Upper lobe of right lung (tissue), 1 donor: ENCODE results near the gene FHIT. TPM values are rescaled to one million over a fixed set of nuclear protein-coding genes. Genes with fewer than 3 reads are reported as not detected.

ENCODE experiments used
- ATAC-seq: fragments of 200-7000 bp; cut with Tn5 transposase; one replicate; pipeline ENCODE4 v1.9.1; 2020; ENCODE audit warnings: mild to moderate bottlenecking, moderate library complexity
- DNase-seq: peaks from one replicate; pipeline ENCODE4 v3.0.0-alpha.2; 2020
- H3K27ac ChIP-seq: fragments of 200-600 bp; one replicate; pipeline ENCODE4 v1.8.0; 2022
- H3K27me3 ChIP-seq: fragments of 200-600 bp; one replicate; pipeline ENCODE4 v1.8.0; 2022; ENCODE audit warnings: mild to moderate bottlenecking
- H3K36me3 ChIP-seq: fragments of 200-600 bp; one replicate; pipeline ENCODE4 v1.8.0; 2022
- H3K4me1 ChIP-seq: fragments of 200-600 bp; one replicate; pipeline ENCODE4 v1.8.0; 2022
- H3K4me3 ChIP-seq: fragments of 200-600 bp; one replicate; pipeline ENCODE4 v1.8.0; 2022; ENCODE audit warnings: mild to moderate bottlenecking
- H3K9me3 ChIP-seq: fragments of 200-600 bp; one replicate; pipeline ENCODE4 v1.8.0; 2022
- CTCF ChIP-seq: fragments of 200-600 bp; IDR thresholded peaks from one replicate; pipeline ENCODE4 v1.8.0; 2022; ENCODE audit warnings: antibody characterized with exemption
- intact Hi-C: fragments of 100-400 bp; cut with DNase I; formaldehyde crosslinking; loops from one replicate; pipeline ENCODE4 v1.11.0; 2022
- total RNA-seq: library from RNA; stranded (reverse); fragmentation: NEBNext Ultra II Directional; extraction: Animal tissue kit (Norgen Biotek cat#: 25700); gene quantifications from one replicate; pipeline ENCODE4 v1.2.1, GENCODE V29; 2021
- donor health status: DM: no; HTN: yes; CAD: no; lungs with severe emphysema.

The FHIT gene
- total RNA-seq, 1 donor from 2014 or later: 9.6 TPM

- no peak for TF ChIP-seq CTCF
- H3K9me3 ChIP-seq: no peaks in the 10 kb centered on the region
These were observed 928.1 kb downstream of the FHIT start for GRCh38 chr3:60323180-60323579.

GRCh38 chr3:60322298-60322856, 928.9 kb downstream of the FHIT start:
- ATAC-seq: no peak

More at GRCh38 chr3:60323180-60323579, 928.1 kb downstream of the FHIT start:
- DNase-seq (no peak), ATAC-seq (no peak)
- intact Hi-C loops: no loop called here
- Histone ChIP-seq H3K36me3 (no peaks in the 10 kb centered on the region), H3K27ac (no peak overlapping the region), H3K4me1 (no peaks in the 10 kb centered on the region), H3K4me3 (no peak overlapping the region), H3K27me3 (no peaks in the 10 kb centered on the region)

GRCh38 chr3:60319179-60319858, 931.9 kb downstream of the FHIT start:
- H3K27me3 ChIP-seq: no peaks in the 10 kb centered on the region
- DNase-seq: no peak
- TF ChIP-seq CTCF: no peak
- no peak overlapping the region for H3K27ac ChIP-seq
- intact Hi-C loops: no loop called here
- no peak for ATAC-seq
- no peak overlapping the region for H3K4me3 ChIP-seq
- H3K9me3 ChIP-seq: no peaks in the 10 kb centered on the region
- H3K36me3 ChIP-seq: no peaks in the 10 kb centered on the region
- H3K4me1 ChIP-seq: no peaks in the 10 kb centered on the region

More at GRCh38 chr3:60322298-60322856, 928.9 kb downstream of the FHIT start:
- Histone ChIP-seq H3K4me3 (no peak overlapping the region), H3K27ac (no peak overlapping the region), H3K36me3 (no peaks in the 10 kb centered on the region), H3K4me1 (no peaks in the 10 kb centered on the region), H3K9me3 (no peaks in the 10 kb centered on the region), H3K27me3 (no peaks in the 10 kb centered on the region)
- no peak for TF ChIP-seq CTCF
- no peak for DNase-seq
- intact Hi-C loops: no loop called here

DNA sequence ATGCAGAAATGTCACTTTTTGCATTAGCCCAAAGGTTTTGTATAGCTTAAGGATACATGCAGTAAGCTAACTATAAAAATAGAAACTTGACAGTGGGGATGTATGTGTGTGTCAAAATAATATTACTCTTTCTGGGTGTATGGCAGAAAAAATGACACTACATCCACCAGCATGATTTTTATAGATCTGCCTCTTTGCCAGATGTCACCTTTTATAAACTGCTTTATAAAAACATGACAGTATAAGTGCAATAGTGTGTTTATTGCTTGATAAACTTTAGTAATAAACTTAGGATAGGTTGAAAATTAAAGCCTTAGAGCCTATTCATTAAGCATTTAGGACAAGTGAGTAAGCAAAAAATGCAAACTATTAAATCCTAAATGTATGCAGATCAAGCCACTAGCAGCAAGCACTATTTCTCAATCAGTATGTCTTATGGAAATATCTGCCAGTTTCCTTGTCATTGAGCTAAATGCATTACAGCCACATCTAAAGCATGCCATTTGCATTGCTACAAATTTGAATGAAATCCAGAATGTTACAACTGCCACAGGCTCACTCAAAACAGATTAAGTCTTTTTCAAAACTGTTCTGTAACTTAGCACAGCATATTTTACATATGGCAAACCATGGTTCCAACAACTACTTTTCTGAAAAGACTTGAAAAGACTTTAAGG, 935.0 kb downstream of the FHIT start:
- no peaks in the 10 kb centered on the region for H3K9me3 ChIP-seq
- no peaks in the 10 kb centered on the region for H3K4me1 ChIP-seq
- no peak overlapping the region for H3K4me3 ChIP-seq
- no peak for ATAC-seq
- no peaks in the 10 kb centered on the region for H3K36me3 ChIP-seq
- DNase-seq: no peak
- intact Hi-C loops: no loop called here
- no peaks in the 10 kb centered on the region for H3K27me3 ChIP-seq
- no peak overlapping the region for H3K27ac ChIP-seq
- TF ChIP-seq CTCF: no peak

DNA sequence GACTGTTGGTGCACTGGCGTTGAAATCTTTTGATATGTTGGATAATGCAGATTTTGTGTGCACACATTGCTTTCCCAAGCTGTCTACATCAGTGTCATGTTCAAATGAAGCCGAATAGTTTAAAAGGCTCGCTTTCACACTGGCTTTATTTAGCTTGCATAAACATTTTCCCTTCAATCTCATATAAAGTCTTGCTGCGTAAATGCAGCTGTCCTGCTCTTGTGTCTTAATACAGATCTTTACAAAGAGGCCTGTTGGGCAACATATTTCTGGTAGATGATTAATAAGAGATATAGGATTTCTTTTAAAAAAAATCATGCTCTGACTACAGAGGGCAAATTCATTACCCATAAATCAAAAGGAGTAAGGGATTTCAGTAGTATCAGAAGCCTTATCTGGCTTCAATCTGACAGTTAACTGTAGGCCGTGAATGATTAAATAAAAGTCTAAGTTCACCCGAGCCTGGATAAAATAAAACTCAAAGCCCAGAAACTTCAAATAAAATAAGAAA, 937.2 kb downstream of the FHIT start:
- Histone ChIP-seq H3K27me3 (no peaks in the 10 kb centered on the region), H3K4me3 (no peak overlapping the region), H3K36me3 (no peaks in the 10 kb centered on the region), H3K4me1 (no peaks in the 10 kb centered on the region), H3K27ac (no peak overlapping the region), H3K9me3 (no peaks in the 10 kb centered on the region)
- DNase-seq (no peak), ATAC-seq (no peak)
- intact Hi-C loops: no loop called here
- TF ChIP-seq CTCF: no peak
